GM20431 (cell line): ENCODE results near the gene PLPPR2.
"Not testable (repeated sequence)": the region's sequence is repeated elsewhere in the genome, so short reads cannot be mapped to it uniquely, and the experiment has no call there.

ENCODE experiments used
- in situ Hi-C: fragments of 300-500 bp; cut with MseI, MboI; formaldehyde crosslinking; loops from one replicate; pipeline ENCODE4 v1.15.0; 2020; ENCODE audit warnings: low sequenced_read_pairs; ENCODE audit not compliant: unreplicated experiment

PLPPR2 gene

GRCh38 chr19:11355160-11356073, at the start of gene PLPPR2:
Gene PLPPR2, plus strand, starts transcription at chr19:11355432. Its CDS starts 2,242 bp downstream, at chr19:11357674.
- in situ Hi-C loops: no loop called here

DNA sequence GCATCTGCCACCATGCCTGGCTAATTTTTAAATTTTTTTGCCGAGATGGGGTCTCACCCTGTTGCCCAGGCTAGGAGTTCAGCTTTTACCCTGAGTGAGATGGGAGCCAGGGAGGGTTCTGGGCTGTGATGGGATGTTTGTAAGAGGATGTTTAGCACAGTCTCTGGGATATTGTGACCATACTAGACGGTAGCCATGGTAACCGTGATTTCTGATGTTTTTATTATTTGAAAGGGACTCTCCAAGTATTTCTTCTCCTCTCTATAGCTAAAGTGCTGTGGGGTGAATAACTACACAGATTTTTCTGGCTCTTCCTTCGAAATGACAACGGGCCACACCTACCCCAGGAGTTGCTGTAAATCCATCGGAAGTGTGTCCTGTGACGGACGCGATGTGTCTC, 48.9 kb upstream of the PLPPR2 start:
- in situ Hi-C loops: no loop called here

DNA sequence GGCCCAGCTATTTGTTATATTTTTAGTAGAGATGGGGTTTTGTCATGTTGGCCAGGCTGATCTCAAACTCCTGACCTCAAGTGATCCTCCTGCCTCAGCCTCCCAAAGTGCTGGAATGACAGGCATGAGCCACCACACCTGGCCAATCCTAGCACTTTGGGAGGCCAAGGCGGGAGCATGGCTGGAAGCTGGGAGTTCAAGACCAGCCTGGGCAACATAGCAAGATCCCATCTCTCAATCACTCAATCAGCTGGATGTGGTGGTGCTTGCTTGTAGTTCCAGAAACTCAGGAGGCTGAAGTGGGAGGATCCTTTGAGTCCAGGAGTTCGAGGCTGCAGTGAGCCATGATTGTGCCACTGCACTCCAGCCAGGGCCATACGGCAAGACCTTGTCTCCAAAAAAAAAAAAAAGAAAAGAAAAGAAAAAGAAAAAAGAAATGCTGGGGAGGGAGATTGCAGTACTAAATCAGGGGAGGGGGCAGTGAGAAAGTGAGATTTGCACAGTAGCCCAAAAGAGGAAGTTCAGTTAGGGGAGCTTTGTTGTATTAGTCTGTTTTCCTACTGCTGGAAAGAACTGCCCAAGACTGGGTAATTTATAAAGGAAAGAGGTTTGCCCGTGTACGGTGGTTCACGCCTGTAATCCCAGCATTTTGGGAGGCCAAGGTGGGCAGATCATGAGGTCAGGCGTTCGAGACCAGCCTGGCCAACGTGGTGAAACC, 34.8 kb upstream of the PLPPR2 start:
- in situ Hi-C loops: not testable (repeated sequence)

- in situ Hi-C loops: no loop called here
These were observed 33.8 kb upstream of the PLPPR2 start for GRCh38 chr19:11321191-11322126.

DNA sequence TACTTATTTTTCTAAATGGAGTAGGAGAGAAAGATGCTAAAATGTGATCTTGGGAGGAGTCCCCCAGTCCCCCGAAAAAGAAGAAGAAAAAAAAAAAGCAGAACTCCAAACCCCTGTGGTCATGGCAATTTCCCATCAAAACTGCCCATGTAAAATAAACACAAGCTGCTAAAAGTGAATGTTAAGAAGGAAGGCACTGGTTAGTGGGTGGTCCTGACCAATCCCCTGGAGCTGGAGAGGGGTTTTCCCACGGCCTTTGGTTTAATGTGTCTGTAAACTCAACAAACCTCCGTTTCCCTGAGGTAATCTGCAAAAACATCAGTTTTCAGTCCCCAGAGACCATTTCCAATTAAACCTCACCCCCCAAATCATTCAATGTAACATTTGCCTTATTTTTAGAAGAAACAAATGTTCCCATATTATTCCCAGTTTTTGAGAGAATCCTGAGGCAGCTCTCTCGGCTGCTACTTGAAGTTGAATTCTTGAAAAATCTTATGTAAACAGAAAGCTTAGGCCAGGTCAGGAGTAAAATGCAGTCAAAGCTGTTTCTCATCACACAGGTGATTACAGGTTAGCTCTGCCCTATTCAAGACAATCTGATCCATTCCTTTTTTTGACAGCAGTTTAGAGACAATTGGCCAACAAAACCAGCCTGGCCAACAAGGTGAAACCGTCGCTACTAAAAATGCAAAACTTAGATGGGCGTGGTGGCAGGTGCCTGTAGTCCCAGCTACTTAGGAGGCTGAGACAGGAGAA, 32.8 kb upstream of the PLPPR2 start:
- in situ Hi-C loops: no loop called here

DNA sequence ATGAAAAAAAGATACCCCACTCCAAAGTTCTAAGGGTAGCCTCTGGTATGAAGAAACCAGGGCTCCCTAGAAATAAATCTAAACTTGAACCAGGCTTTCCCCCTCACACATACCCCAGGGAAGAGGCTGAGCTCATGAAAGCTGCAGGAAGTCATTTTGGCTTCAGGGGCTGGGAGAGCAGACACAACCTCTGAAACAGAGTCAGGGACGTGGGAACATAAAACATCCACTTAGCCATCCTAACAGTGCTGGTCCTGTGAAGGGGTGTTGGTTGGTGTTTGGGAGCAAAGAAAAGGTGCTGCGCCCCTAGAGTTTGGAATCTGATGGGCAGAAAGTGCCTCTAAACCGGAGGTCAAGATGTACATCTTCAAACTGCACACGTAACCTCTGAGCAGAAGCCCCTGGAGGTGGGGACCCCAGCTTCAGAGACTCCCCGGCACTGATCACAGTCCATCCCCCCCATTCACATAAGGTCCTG, 31.6 kb upstream of the PLPPR2 start:
- in situ Hi-C loops: no loop called here

- in situ Hi-C loops: no loop called here
These were observed 31.1 kb upstream of the PLPPR2 start for GRCh38 chr19:11324079-11324661.

- in situ Hi-C loops: no loop called here
These were observed 30.4 kb upstream of the PLPPR2 start for GRCh38 chr19:11324748-11325389.

DNA sequence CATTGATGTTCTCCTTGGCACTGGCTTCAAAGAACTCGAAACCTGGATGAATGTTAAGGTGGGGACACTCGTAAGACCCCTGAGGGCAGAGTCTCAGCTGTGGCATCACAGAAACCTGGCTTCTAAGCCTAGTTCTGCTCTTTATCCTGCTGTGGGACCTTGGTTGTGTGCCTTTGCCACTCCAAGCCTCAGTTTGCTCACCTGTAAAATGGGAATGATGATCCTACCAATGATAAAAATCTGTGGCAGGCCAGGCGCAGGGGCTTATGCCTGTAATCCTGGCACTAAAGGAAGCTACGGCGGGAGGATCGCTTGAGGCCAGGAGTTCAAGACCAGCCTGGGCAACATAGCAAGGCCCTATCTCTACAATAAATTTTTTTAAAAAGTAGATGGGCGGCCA, 29.7 kb upstream of the PLPPR2 start:
- in situ Hi-C loops: no loop called here

- in situ Hi-C loops: no loop called here
These were observed 25.1 kb upstream of the PLPPR2 start for GRCh38 chr19:11330127-11330526.

- in situ Hi-C loops: no loop called here
These were observed 23.7 kb upstream of the PLPPR2 start for GRCh38 chr19:11331502-11331901.

DNA sequence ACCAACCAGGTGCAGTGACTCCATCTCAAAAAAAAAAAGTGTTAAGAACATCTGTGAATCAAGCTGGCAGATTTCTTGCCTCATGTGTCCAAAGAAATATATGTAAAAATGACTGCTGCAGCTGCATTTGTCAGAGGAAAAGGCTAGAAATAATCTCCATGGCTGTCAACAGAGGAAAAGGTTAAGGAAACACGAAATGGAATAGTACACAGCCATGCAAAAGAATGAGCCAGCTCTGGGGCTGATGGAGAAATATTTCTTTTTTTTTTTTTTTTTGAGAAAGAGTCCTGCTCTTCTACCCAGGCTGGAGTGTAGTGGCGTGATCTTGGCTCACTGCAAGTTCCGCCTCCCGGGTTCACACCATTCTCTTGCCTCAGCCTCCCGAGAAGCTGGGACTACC, 22.4 kb upstream of the PLPPR2 start:
- in situ Hi-C loops: no loop called here

- in situ Hi-C loops: not testable (repeated sequence)
These were observed 21.4 kb upstream of the PLPPR2 start for GRCh38 chr19:11333838-11334237.

DNA sequence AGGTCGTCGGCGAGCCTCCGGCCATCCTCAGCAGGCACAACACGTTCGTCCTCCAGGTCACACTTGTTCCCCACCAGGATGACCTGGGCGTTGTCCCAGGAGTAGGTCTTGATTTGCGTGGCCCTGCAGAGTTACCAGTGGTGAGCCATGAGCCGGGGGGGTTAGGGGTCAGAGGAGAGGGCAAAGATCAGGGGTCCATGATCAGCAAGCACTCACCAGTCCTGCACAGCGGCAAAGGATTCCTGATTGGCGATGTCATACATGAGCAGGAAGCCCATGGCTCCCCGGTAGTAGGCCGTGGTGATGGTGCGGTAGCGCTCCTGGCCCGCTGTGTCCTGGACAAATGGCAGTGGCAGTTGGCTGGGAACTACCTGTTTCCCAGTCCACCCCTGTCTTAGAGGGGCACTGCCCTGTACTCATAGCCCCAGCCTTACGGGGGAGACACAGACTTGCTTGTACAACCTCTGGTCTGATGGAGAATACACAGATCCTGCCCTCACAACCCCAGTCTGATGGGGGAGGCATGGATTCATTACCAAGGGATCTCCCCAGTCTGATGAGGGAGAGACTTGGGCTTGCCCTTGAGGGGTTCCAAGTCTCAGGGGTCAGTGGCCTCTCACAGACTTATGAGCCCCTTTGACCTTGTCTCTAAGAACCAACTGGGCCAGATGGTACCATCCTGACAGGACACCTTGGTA, 19.6 kb upstream of the PLPPR2 start:
- in situ Hi-C loops: no loop called here

DNA sequence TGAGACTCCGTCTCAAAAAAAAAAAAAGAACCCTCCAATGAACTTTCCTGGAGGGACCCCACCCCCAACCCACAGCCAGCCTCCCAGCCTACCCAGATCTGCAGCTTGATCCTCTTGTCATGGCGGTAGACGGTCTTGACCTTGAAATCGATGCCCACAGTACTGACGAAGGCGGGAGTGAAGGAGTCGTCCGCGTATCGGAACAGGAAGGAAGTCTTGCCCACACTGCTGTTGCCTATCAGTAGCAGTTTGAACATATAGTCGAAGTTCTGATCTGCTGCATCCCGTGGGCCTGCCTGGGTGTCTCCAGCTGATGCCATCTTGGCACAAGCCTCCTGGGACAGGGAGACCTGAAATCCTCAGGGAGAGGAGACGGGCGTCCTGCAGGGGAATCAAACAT, 18.2 kb upstream of the PLPPR2 start:
- in situ Hi-C loops: no loop called here

GRCh38 chr19:11338121-11338520, 17.1 kb upstream of the PLPPR2 start:
- in situ Hi-C loops: no loop called here

- in situ Hi-C loops: no loop called here
These were observed 16.5 kb upstream of the PLPPR2 start for GRCh38 chr19:11338569-11339253.
